HCT116 (cell line): ENCODE measurements around the gene FAM89B.

Experiments
- CEBPB ChIP-seq: IDR thresholded peaks from 2 replicates; pipeline ENCODE4 v1.6.1; 2012; ENCODE audit warnings: low read depth
- ELF1 ChIP-seq: IDR thresholded peaks from 2 replicates; pipeline ENCODE4 v1.6.1; 2012; ENCODE audit warnings: low read depth, borderline replicate concordance
- EZH2 ChIP-seq: fragments of 200-600 bp; sonication (generic); IDR thresholded peaks from 2 replicates; pipeline ENCODE4 v1.6.1; 2017; ENCODE audit warnings: antibody characterized with exemption, mixed run types
- EZH2phosphoT487 ChIP-seq: fragments of 200-600 bp; IDR thresholded peaks from 2 replicates; pipeline ENCODE4 v1.6.1; 2018; ENCODE audit warnings: antibody characterized with exemption, borderline replicate concordance
- POLR2A ChIP-seq: IDR thresholded peaks from 2 replicates; pipeline ENCODE4 v1.7.0; 2011; ENCODE audit warnings: borderline replicate concordance; ENCODE audit not compliant: insufficient read depth, insufficient read length; ENCODE audit errors: extremely low read depth
- POLR2AphosphoS5 ChIP-seq: IDR thresholded peaks from 2 replicates; pipeline ENCODE4 v1.6.1; 2011; ENCODE audit warnings: mild to moderate bottlenecking, low read depth, low read length, moderate library complexity
- RAD21 ChIP-seq: IDR thresholded peaks from 2 replicates; pipeline ENCODE4 v1.6.1; 2012; ENCODE audit warnings: low read depth, mild to moderate bottlenecking
- YY1 ChIP-seq: IDR thresholded peaks from 2 replicates; pipeline ENCODE4 v1.6.1; 2011; ENCODE audit warnings: low read length, low read depth, moderate library complexity, mild to moderate bottlenecking; ENCODE audit not compliant: insufficient replicate concordance; ENCODE audit errors: extremely low read depth
- ZNF274 ChIP-seq: fragments of 200-500 bp; sonication (Bioruptor generic); IDR thresholded peaks from 2 replicates; pipeline ENCODE4 v1.6.1; 2014; ENCODE audit warnings: mild to moderate bottlenecking, low read depth, low read length, inconsistent platforms
- TF ChIP-seq, protein P1 (sequence below), 3 experiments: fragments of 200-600 bp in 1 of 3; sonication (generic) in 1 of 3; IDR thresholded peaks in 2 of 3; conservative IDR thresholded peaks in 1 of 3; 2 replicates each; pipeline ENCODE4 v1.5.1; 2012 to 2017; ENCODE audit warnings: low read depth in 2 of 3, low read length in 2 of 3, antibody characterized with exemption in 1 of 3, borderline replicate concordance in 1 of 3, control low read depth in 1 of 3, mild to moderate bottlenecking in 1 of 3, mixed read lengths in 1 of 3, mixed run types in 1 of 3, moderate library complexity in 1 of 3; ENCODE audit not compliant: insufficient read depth in 1 of 3
- TF ChIP-seq, protein P2 (sequence below): IDR thresholded peaks from 2 replicates; pipeline ENCODE4 v1.6.1; 2012; ENCODE audit warnings: low read depth
- TF ChIP-seq, protein P3 (sequence below): IDR thresholded peaks from 2 replicates; pipeline ENCODE4 v1.6.1; 2012
- TF ChIP-seq, protein P4 (sequence below): IDR thresholded peaks from 2 replicates; pipeline ENCODE4 v1.6.1; 2012

DNA sequence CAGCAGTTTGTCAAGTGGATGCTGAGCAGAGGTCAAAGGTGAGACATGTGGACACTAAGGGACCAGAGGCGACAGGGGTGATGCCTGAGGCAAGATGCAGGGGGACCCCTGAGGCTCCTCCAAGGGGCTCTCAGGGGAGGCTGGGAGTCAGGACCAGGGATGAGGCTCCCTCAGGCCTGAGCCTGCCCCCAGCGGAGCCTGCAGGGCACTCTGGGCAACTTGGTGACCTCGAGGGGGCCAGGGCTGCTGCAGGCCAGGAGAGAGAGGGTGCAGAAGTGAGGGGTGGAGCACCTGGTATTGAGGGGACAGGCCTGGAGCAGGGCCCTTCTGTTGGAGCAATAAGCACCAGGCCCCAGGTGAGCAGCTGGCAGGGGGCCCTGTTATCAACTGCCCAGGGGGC, 9.6 kb downstream of the FAM89B start:
- TF ChIP-seq, protein P1, sequence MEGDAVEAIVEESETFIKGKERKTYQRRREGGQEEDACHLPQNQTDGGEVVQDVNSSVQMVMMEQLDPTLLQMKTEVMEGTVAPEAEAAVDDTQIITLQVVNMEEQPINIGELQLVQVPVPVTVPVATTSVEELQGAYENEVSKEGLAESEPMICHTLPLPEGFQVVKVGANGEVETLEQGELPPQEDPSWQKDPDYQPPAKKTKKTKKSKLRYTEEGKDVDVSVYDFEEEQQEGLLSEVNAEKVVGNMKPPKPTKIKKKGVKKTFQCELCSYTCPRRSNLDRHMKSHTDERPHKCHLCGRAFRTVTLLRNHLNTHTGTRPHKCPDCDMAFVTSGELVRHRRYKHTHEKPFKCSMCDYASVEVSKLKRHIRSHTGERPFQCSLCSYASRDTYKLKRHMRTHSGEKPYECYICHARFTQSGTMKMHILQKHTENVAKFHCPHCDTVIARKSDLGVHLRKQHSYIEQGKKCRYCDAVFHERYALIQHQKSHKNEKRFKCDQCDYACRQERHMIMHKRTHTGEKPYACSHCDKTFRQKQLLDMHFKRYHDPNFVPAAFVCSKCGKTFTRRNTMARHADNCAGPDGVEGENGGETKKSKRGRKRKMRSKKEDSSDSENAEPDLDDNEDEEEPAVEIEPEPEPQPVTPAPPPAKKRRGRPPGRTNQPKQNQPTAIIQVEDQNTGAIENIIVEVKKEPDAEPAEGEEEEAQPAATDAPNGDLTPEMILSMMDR (IDR thresholded peaks at IDR 0.05 in 2 of 3, conservative IDR thresholded peaks at IDR 0.05 in 1 of 3; ENCODE audit: borderline replicate concordance in 1 of 3, insufficient read depth in 1 of 3, low read depth in 2 of 3, low read length in 2 of 3) = no peak
- TF ChIP-seq EZH2phosphoT487 (no peak), POLR2AphosphoS5 (no peak), POLR2A (no peak), ZNF274 (no peak), CEBPB (no peak), EZH2 (no peak), RAD21 (no peak), ELF1 (no peak), YY1 (no peak)
- TF ChIP-seq, protein P2, sequence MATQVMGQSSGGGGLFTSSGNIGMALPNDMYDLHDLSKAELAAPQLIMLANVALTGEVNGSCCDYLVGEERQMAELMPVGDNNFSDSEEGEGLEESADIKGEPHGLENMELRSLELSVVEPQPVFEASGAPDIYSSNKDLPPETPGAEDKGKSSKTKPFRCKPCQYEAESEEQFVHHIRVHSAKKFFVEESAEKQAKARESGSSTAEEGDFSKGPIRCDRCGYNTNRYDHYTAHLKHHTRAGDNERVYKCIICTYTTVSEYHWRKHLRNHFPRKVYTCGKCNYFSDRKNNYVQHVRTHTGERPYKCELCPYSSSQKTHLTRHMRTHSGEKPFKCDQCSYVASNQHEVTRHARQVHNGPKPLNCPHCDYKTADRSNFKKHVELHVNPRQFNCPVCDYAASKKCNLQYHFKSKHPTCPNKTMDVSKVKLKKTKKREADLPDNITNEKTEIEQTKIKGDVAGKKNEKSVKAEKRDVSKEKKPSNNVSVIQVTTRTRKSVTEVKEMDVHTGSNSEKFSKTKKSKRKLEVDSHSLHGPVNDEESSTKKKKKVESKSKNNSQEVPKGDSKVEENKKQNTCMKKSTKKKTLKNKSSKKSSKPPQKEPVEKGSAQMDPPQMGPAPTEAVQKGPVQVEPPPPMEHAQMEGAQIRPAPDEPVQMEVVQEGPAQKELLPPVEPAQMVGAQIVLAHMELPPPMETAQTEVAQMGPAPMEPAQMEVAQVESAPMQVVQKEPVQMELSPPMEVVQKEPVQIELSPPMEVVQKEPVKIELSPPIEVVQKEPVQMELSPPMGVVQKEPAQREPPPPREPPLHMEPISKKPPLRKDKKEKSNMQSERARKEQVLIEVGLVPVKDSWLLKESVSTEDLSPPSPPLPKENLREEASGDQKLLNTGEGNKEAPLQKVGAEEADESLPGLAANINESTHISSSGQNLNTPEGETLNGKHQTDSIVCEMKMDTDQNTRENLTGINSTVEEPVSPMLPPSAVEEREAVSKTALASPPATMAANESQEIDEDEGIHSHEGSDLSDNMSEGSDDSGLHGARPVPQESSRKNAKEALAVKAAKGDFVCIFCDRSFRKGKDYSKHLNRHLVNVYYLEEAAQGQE = no peak
- TF ChIP-seq, protein P3, sequence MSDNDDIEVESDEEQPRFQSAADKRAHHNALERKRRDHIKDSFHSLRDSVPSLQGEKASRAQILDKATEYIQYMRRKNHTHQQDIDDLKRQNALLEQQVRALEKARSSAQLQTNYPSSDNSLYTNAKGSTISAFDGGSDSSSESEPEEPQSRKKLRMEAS = no peak
- TF ChIP-seq, protein P4, sequence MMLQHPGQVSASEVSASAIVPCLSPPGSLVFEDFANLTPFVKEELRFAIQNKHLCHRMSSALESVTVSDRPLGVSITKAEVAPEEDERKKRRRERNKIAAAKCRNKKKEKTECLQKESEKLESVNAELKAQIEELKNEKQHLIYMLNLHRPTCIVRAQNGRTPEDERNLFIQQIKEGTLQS = no peak
